Measurements from ENCODE around the gene CFL2. TPM values are rescaled to one million over a fixed set of nuclear protein-coding genes. Genes with fewer than 3 reads are reported as not detected.
"Not testable (repeated sequence)": the region's sequence is repeated elsewhere in the genome, so short reads cannot be mapped to it uniquely, and the experiment has no call there.

CFL2 gene
- 1 to 10 TPM; 3.1 to 4.5 TPM for total RNA-seq

GRCh38 chr14:34714320-34715126 lies at the start of gene CFL2:
TSS of gene CFL2 (minus strand) at chr14:34714593. CDS start at chr14:34714540, 53 bp downstream.
- no peaks in the 10 kb centered on the region for H3K9me3 Mint-ChIP-seq
- H3K27ac Mint-ChIP-seq: peak within 1 kb of the TSS; percentile 82
- peaks cover 5% of the 10 kb centered on the region for H3K36me3 Mint-ChIP-seq (ENCODE audit: low read depth)
- DNase-seq: peak; percentile 75
- CTCF ChIA-PET: interaction anchor here (1.8 to 2.0 kb wide), 2 partner anchors 8 to 42 kb away, joined by 9 to 10 read pairs; no protein-coding TSS in a partner anchor
- peak within 1 kb of the TSS; percentile 81 for H3K4me3 Mint-ChIP-seq
- peaks cover 18% of the 10 kb centered on the region for H3K4me1 Mint-ChIP-seq (ENCODE audit: low read depth)
- intact Hi-C loops (cut with micrococcal nuclease): loop anchor here (1.0 to 5.0 kb wide), 9 partner anchors 42 to 702 kb away; partner anchors contain the start of genes FAM177A1, NFKBIA, SPTSSA and SRP54
- no peaks in the 10 kb centered on the region for H3K27me3 Mint-ChIP-seq (ENCODE audit: low read depth)

- H3K36me3 Mint-ChIP-seq (ENCODE audit: low read depth): peaks cover 26% of the 10 kb centered on the region
These were observed 40.8 kb upstream of the CFL2 start for GRCh38 chr14:34755215-34755614.

GRCh38 chr14:34754687-34755086 lies 40.3 kb upstream of the CFL2 start:
- Mint-ChIP-seq H3K27ac (no peak overlapping the region), H3K27me3 (ENCODE audit: low read depth) (no peaks in the 10 kb centered on the region), H3K4me3 (no peak overlapping the region), H3K4me1 (ENCODE audit: low read depth) (no peaks in the 10 kb centered on the region), H3K9me3 (no peaks in the 10 kb centered on the region), H3K36me3 (ENCODE audit: low read depth) (peaks cover 23% of the 10 kb centered on the region)
- DNase-seq: no peak
- CTCF ChIA-PET: no interaction called here
- intact Hi-C loops (cut with micrococcal nuclease): no loop called here

More at GRCh38 chr14:34755215-34755614, 40.8 kb upstream of the CFL2 start:
- Mint-ChIP-seq H3K27me3 (ENCODE audit: low read depth) (no peaks in the 10 kb centered on the region), H3K4me1 (ENCODE audit: low read depth) (no peaks in the 10 kb centered on the region), H3K9me3 (no peaks in the 10 kb centered on the region), H3K27ac (no peak overlapping the region), H3K4me3 (no peak overlapping the region)
- CTCF ChIA-PET: no interaction called here
- no peak for DNase-seq
- intact Hi-C loops (cut with micrococcal nuclease): no loop called here

GRCh38 chr14:34750670-34751069 lies 36.3 kb upstream of the CFL2 start:
- H3K4me3 Mint-ChIP-seq: no peak overlapping the region
- H3K36me3 Mint-ChIP-seq (ENCODE audit: low read depth): peaks cover 14% of the 10 kb centered on the region
- no peaks in the 10 kb centered on the region for H3K27me3 Mint-ChIP-seq (ENCODE audit: low read depth)
- intact Hi-C loops (cut with micrococcal nuclease): no loop called here
- H3K9me3 Mint-ChIP-seq: no peaks in the 10 kb centered on the region
- no peak for DNase-seq
- H3K4me1 Mint-ChIP-seq (ENCODE audit: low read depth): no peaks in the 10 kb centered on the region
- no peak overlapping the region for H3K27ac Mint-ChIP-seq
- CTCF ChIA-PET: no interaction called here

GRCh38 chr14:34750233-34750632 lies 35.8 kb upstream of the CFL2 start:
- H3K27ac Mint-ChIP-seq: no peak overlapping the region
- no peaks in the 10 kb centered on the region for H3K27me3 Mint-ChIP-seq (ENCODE audit: low read depth)
- no peaks in the 10 kb centered on the region for H3K4me1 Mint-ChIP-seq (ENCODE audit: low read depth)
- intact Hi-C loops (cut with micrococcal nuclease): no loop called here
- DNase-seq: no peak
- H3K4me3 Mint-ChIP-seq: no peak overlapping the region
- H3K9me3 Mint-ChIP-seq: no peaks in the 10 kb centered on the region
- CTCF ChIA-PET: no interaction called here
- H3K36me3 Mint-ChIP-seq (ENCODE audit: low read depth): peaks cover 11% of the 10 kb centered on the region

GRCh38 chr14:34749408-34749807 lies 35.0 kb upstream of the CFL2 start:
- Mint-ChIP-seq H3K36me3 (ENCODE audit: low read depth) (peaks cover 10% of the 10 kb centered on the region), H3K27ac (no peak overlapping the region), H3K27me3 (ENCODE audit: low read depth) (no peaks in the 10 kb centered on the region), H3K4me3 (no peak overlapping the region), H3K9me3 (no peaks in the 10 kb centered on the region), H3K4me1 (ENCODE audit: low read depth) (no peaks in the 10 kb centered on the region)
- intact Hi-C loops (cut with micrococcal nuclease): no loop called here
- DNase-seq: no peak
- CTCF ChIA-PET: interaction anchor here (0.5 to 0.6 kb wide), 2 partner anchors 16 to 935 kb away, joined by 3 to 4 read pairs; no protein-coding TSS in a partner anchor

GRCh38 chr14:34742270-34743115 lies 28.1 kb upstream of the CFL2 start:
- peaks cover 3% of the 10 kb centered on the region for H3K9me3 Mint-ChIP-seq
- intact Hi-C loops (cut with micrococcal nuclease): no loop called here
- no peak for DNase-seq
- peaks cover 17% of the 10 kb centered on the region for H3K4me1 Mint-ChIP-seq (ENCODE audit: low read depth)
- H3K27ac Mint-ChIP-seq: no peak overlapping the region
- no peak overlapping the region for H3K4me3 Mint-ChIP-seq
- CTCF ChIA-PET: interaction anchor here (4.1 kb wide), 1 partner anchor 20 kb away, joined by 13 read pairs; no protein-coding TSS in a partner anchor
- H3K27me3 Mint-ChIP-seq (ENCODE audit: low read depth): no peaks in the 10 kb centered on the region
- no peaks in the 10 kb centered on the region for H3K36me3 Mint-ChIP-seq (ENCODE audit: low read depth)

GRCh38 chr14:34741840-34742239 lies 27.4 kb upstream of the CFL2 start:
- H3K4me1 Mint-ChIP-seq (ENCODE audit: low read depth): peaks cover 17% of the 10 kb centered on the region
- intact Hi-C loops (cut with micrococcal nuclease): no loop called here
- H3K9me3 Mint-ChIP-seq: peaks cover 3% of the 10 kb centered on the region
- CTCF ChIA-PET: interaction anchor here (4.1 kb wide), 1 partner anchor 19 kb away, joined by 13 read pairs; no protein-coding TSS in a partner anchor
- H3K4me3 Mint-ChIP-seq: no peak overlapping the region
- no peak overlapping the region for H3K27ac Mint-ChIP-seq
- no peaks in the 10 kb centered on the region for H3K27me3 Mint-ChIP-seq (ENCODE audit: low read depth)
- DNase-seq: no peak
- H3K36me3 Mint-ChIP-seq (ENCODE audit: low read depth): no peaks in the 10 kb centered on the region

- H3K36me3 Mint-ChIP-seq (ENCODE audit: low read depth); DNase-seq; H3K9me3 Mint-ChIP-seq; CTCF ChIA-PET; H3K27ac Mint-ChIP-seq; H3K27me3 Mint-ChIP-seq (ENCODE audit: low read depth); intact Hi-C loops (cut with micrococcal nuclease); H3K4me3 Mint-ChIP-seq: not testable (repeated sequence)
- H3K4me1 Mint-ChIP-seq (ENCODE audit: low read depth): peaks cover 17% of the 10 kb centered on the region
These were observed 25.7 kb upstream of the CFL2 start for GRCh38 chr14:34740139-34740538.

- H3K27ac Mint-ChIP-seq; intact Hi-C loops (cut with micrococcal nuclease); H3K36me3 Mint-ChIP-seq (ENCODE audit: low read depth); H3K4me3 Mint-ChIP-seq; H3K4me1 Mint-ChIP-seq (ENCODE audit: low read depth); DNase-seq; CTCF ChIA-PET; H3K9me3 Mint-ChIP-seq; H3K27me3 Mint-ChIP-seq (ENCODE audit: low read depth): not testable (repeated sequence)
These were observed 22.7 kb upstream of the CFL2 start for GRCh38 chr14:34737079-34737478.

GRCh38 chr14:34733245-34733644 lies 18.9 kb upstream of the CFL2 start:
- Mint-ChIP-seq H3K27ac (no peak overlapping the region), H3K4me3 (no peak overlapping the region), H3K9me3 (no peaks in the 10 kb centered on the region), H3K27me3 (ENCODE audit: low read depth) (no peaks in the 10 kb centered on the region), H3K4me1 (ENCODE audit: low read depth) (no peaks in the 10 kb centered on the region), H3K36me3 (ENCODE audit: low read depth) (no peaks in the 10 kb centered on the region)
- CTCF ChIA-PET: interaction anchor here (0.7 to 2.3 kb wide), 5 partner anchors 10 to 411 kb away, joined by 3 to 13 read pairs (median 3); no protein-coding TSS in a partner anchor
- intact Hi-C loops (cut with micrococcal nuclease): no loop called here
- no peak for DNase-seq

GRCh38 chr14:34732802-34733201 lies 18.4 kb upstream of the CFL2 start:
- CTCF ChIA-PET: interaction anchor here (0.7 to 2.3 kb wide), 4 partner anchors 10 to 412 kb away, joined by 3 to 13 read pairs (median 4); no protein-coding TSS in a partner anchor

More at GRCh38 chr14:34732802-34733201, 18.4 kb upstream of the CFL2 start:
- Mint-ChIP-seq H3K9me3 (no peaks in the 10 kb centered on the region), H3K4me3 (no peak overlapping the region), H3K4me1 (ENCODE audit: low read depth) (no peaks in the 10 kb centered on the region), H3K27ac (no peak overlapping the region), H3K36me3 (ENCODE audit: low read depth) (no peaks in the 10 kb centered on the region), H3K27me3 (ENCODE audit: low read depth) (no peaks in the 10 kb centered on the region)
- no peak for DNase-seq
- intact Hi-C loops (cut with micrococcal nuclease): no loop called here
